ENCODE results near the gene PRRG3. TPM values are rescaled to one million over a fixed set of nuclear protein-coding genes. Genes with fewer than 3 reads are reported as not detected.

Gene PRRG3
- total and polyA plus RNA-seq, 2 of the 4 experiments (the other 2 are of a cell fraction) = not detected

DNA sequence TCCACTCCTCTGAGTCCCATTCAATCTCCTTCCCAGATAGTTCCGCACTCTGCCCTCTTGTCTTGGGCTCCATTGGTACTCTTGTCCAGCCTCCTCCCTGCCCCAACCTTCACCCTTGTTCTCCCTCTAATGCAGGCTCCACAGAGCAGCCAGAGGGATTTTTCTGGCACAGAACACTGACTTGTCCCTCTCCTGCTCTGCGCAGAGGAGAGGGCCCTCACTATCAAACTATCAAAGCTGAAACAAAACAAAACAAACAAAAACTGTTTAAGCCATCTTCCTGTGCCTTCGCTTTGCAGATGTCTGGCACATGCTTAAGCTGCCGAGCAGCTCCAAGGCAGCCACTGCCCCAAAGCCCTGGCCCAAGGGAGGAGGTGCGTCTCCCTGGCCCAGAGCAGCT, 42.2 kb downstream of the PRRG3 start:
- BruUV-seq (replicated peaks) = no TSS peak
- H4K20me1 ChIP-seq (ENCODE audit: insufficient read depth, low read length) = no peaks in the 10 kb centered on the region
- POLR2A ChIA-PET (ENCODE audit: unreplicated experiment) = no interaction called here

More for the DNA sequence above, 42.2 kb downstream of the PRRG3 start:
- peaks cover 8% of the 10 kb centered on the region; the same call in 1 of the 2 replicates for H3K9me3 ChIP-seq (ENCODE audit: control insufficient read depth, insufficient read depth, low read length)
- H4K5ac ChIP-seq (ENCODE audit: low read depth, low read length) = no peak overlapping the region
- H3K14ac ChIP-seq (replicated peaks; ENCODE audit: low read depth, low read length) = no peak overlapping the region
- no peak overlapping the region for H2BK5ac ChIP-seq (ENCODE audit: low read depth, low read length, poor library complexity, severe bottlenecking)
- no peak overlapping the region for H3K23ac ChIP-seq (ENCODE audit: low read depth, low read length)
- no peaks in the 10 kb centered on the region for H3K4me1 ChIP-seq (ENCODE audit: control insufficient read depth, insufficient read depth, low read length)
- no peaks in the 10 kb centered on the region for H3K9me1 ChIP-seq (ENCODE audit: insufficient read depth, low read length)
- H3K27me3 ChIP-seq (ENCODE audit: control insufficient read depth, insufficient read depth, low read length) = no peaks in the 10 kb centered on the region
- dilution Hi-C loops (cut with HindIII; ENCODE audit: low sequenced_read_pairs, unreplicated experiment) = no loop called here
- no peak for TF ChIP-seq SMC3 (IDR thresholded peaks at IDR 0.05; ENCODE audit: low read depth, low read length)
- no peak for TF ChIP-seq FOS (IDR thresholded peaks at IDR 0.05; ENCODE audit: low read depth, low read length)
- TF ChIP-seq RCOR1 (IDR thresholded peaks at IDR 0.05; ENCODE audit: insufficient replicate concordance, low read length) = no peak
- TF ChIP-seq, protein P1, sequence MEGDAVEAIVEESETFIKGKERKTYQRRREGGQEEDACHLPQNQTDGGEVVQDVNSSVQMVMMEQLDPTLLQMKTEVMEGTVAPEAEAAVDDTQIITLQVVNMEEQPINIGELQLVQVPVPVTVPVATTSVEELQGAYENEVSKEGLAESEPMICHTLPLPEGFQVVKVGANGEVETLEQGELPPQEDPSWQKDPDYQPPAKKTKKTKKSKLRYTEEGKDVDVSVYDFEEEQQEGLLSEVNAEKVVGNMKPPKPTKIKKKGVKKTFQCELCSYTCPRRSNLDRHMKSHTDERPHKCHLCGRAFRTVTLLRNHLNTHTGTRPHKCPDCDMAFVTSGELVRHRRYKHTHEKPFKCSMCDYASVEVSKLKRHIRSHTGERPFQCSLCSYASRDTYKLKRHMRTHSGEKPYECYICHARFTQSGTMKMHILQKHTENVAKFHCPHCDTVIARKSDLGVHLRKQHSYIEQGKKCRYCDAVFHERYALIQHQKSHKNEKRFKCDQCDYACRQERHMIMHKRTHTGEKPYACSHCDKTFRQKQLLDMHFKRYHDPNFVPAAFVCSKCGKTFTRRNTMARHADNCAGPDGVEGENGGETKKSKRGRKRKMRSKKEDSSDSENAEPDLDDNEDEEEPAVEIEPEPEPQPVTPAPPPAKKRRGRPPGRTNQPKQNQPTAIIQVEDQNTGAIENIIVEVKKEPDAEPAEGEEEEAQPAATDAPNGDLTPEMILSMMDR (conservative IDR thresholded peaks at IDR 0.05; ENCODE audit: low read depth, low read length) = no peak
- no peak for TF ChIP-seq POLR2A (IDR thresholded peaks at IDR 0.05; ENCODE audit: low read depth, low read length)
- no peak for TF ChIP-seq MAFK (IDR thresholded peaks at IDR 0.05; ENCODE audit: low read depth, low read length)
- TF ChIP-seq NFE2L2 (IDR thresholded peaks at IDR 0.05; ENCODE audit: low read depth, low read length) = no peak
- no peak for TF ChIP-seq CHD1 (IDR thresholded peaks at IDR 0.05; ENCODE audit: low read depth, low read length)
- TF ChIP-seq MXI1 (IDR thresholded peaks at IDR 0.05; ENCODE audit: borderline replicate concordance, low read depth, low read length) = no peak
- no peak for TF ChIP-seq RFX5 (IDR thresholded peaks at IDR 0.05; ENCODE audit: low read depth, low read length)
- no peak overlapping the region for H2BK15ac ChIP-seq (ENCODE audit: low read depth, low read length)
- H3K4ac ChIP-seq (ENCODE audit: low read depth, low read length) = no peak overlapping the region
- no peak overlapping the region for H4K8ac ChIP-seq (ENCODE audit: low read depth in 2 of 2, low read length in 2 of 2)
- no peak overlapping the region for H3K4me3 ChIP-seq (ENCODE audit: insufficient read depth, low read depth, low read length)
- no peak overlapping the region for H2AFZ ChIP-seq (replicated peaks; ENCODE audit: low read length, poor library complexity)
- no peak overlapping the region for H4K91ac ChIP-seq (ENCODE audit: insufficient read depth, low read depth, low read length)
- no peak overlapping the region for H2BK20ac ChIP-seq (ENCODE audit: low read depth, low read length)
- H3K56ac ChIP-seq (ENCODE audit: extremely low read depth, insufficient read depth, low read length) = no peak overlapping the region
- in situ Hi-C loops (cut with MboI; ENCODE audit: low sequenced_read_pairs) = no loop called here
- H2BK120ac ChIP-seq (ENCODE audit: low read depth, low read length) = no peak overlapping the region
- no peak overlapping the region for H2AK5ac ChIP-seq (ENCODE audit: low read depth, low read length)
- no peak overlapping the region for H3K4me2 ChIP-seq (ENCODE audit: low read depth, low read length)
- 30% methylated on average over 2 of the region's 5 CpGs; no CpG with 5 or more reads in 1 of the 2 experiments for WGBS, 2 experiments (ENCODE audit: extremely low coverage in 2 of 2, insufficient read length in 1 of 2)
- no peaks in the 10 kb centered on the region for H3K36me3 ChIP-seq (ENCODE audit: control insufficient read depth, insufficient read depth, low read length)
- H2AK9ac ChIP-seq (replicated peaks; ENCODE audit: low read depth, low read length, poor library complexity) = no peak overlapping the region
- intact Hi-C loops (cut with micrococcal nuclease) = no loop called here
- H3K27ac ChIP-seq (ENCODE audit: insufficient read depth, low read length) = no peak overlapping the region
- H3K18ac ChIP-seq (ENCODE audit: low read depth, low read length) = no peak overlapping the region
- no peak overlapping the region for H3K9ac ChIP-seq (ENCODE audit: low read depth, low read length)
- ATAC-seq (ENCODE audit: low read depth) (no peak), DNase-seq (no peak)
- CTCF ChIA-PET = no interaction called here
- no peaks in the 10 kb centered on the region for H3K79me1 ChIP-seq (ENCODE audit: low read depth in 1 of 2, low read length in 2 of 2)
